ENCODE results near the gene CTSH. TPM values are rescaled to one million over a fixed set of nuclear protein-coding genes. Genes with fewer than 3 reads are reported as not detected.

Gene CTSH
- total and polyA plus RNA-seq, 2 experiments from 2014 or later = 19.7 to 19.9 TPM

GRCh38 chr15:78969687-78970349 is 25.0 kb upstream of the CTSH start:
- Mint-ChIP-seq H3K9me3 (no peaks in the 10 kb centered on the region), H3K4me3 (no peak overlapping the region), H3K27me3 (ENCODE audit: insufficient read depth, low read depth, poor library complexity) (peaks cover 6% of the 10 kb centered on the region), H3K27ac (no peak overlapping the region), H3K4me1 (peaks cover 36% of the 10 kb centered on the region), H3K36me3 (ENCODE audit: low read depth) (no peaks in the 10 kb centered on the region)
- Histone ChIP-seq H3K4me2 (no peak overlapping the region), H3K27ac (ENCODE audit: low read depth) (no peak overlapping the region), H3K4me1 (ENCODE audit: insufficient read depth) (peaks cover 22% of the 10 kb centered on the region), H3K27me3 (ENCODE audit: insufficient read depth) (no peaks in the 10 kb centered on the region), H3K4me3 (no peak overlapping the region), H2AFZ (no peak overlapping the region; the same call in 1 of the 2 replicates), H3K9me2 (ENCODE audit: insufficient read depth) (no peaks in the 10 kb centered on the region; the same call in 1 of the 2 replicates), H3K36me3 (ENCODE audit: insufficient read depth) (no peaks in the 10 kb centered on the region), H3F3A (replicated peaks; ENCODE audit: low read depth) (no peaks in the 10 kb centered on the region), H4K20me1 (replicated peaks; ENCODE audit: insufficient read depth) (no peaks in the 10 kb centered on the region), H3K79me2 (replicated peaks; ENCODE audit: insufficient read depth) (no peaks in the 10 kb centered on the region)
- DNase-seq (ENCODE audit: low spot score) = no peak
- no peak for ATAC-seq
- TF ChIP-seq ETS1 (IDR thresholded peaks at IDR 0.05) (no peak), CTCF (conservative IDR thresholded peaks at IDR 0.05; ENCODE audit: low read depth in 2 of 2) (no peak), EZH2 (IDR thresholded peaks at IDR 0.05; ENCODE audit: low read depth, unreplicated experiment) (no peak), ZNF462 (CRISPR knock-in tag; IDR thresholded peaks at IDR 0.05) (no peak), ZNF114 (CRISPR knock-in tag; IDR thresholded peaks at IDR 0.05) (no peak), ZNF331 (CRISPR knock-in tag; IDR thresholded peaks at IDR 0.05; ENCODE audit: low read depth) (no peak), POLR2AphosphoS5 (IDR thresholded peaks at IDR 0.05; ENCODE audit: low read depth) (no peak), CREB1 (CRISPR knock-in tag; IDR thresholded peaks at IDR 0.05; ENCODE audit: low read depth) (no peak), JUNB (IDR thresholded peaks at IDR 0.05; ENCODE audit: unreplicated experiment) (no peak), NANOG (IDR thresholded peaks at IDR 0.05; ENCODE audit: borderline replicate concordance) (no peak), REST (IDR thresholded peaks at IDR 0.05; ENCODE audit: unreplicated experiment) (no peak), EZH2phosphoT487 (IDR thresholded peaks at IDR 0.05; ENCODE audit: unreplicated experiment) (no peak), STAT1 (IDR thresholded peaks at IDR 0.05; ENCODE audit: unreplicated experiment) (no peak)
